Astrocyte (in vitro differentiated cells and primary cell): ENCODE measurements around the gene MAGI1. TPM values are rescaled to one million over a fixed set of nuclear protein-coding genes. Genes with fewer than 3 reads are reported as not detected.

ENCODE experiments used
- DNase-seq: peaks from one replicate; pipeline ENCODE4 v3.0.0-alpha.2; 2010; ENCODE audit warnings: low read depth
- FAIRE-seq: peaks from 2 replicates; lab custom pipeline; 2011; peaks lifted over from hg19 to GRCh38; lab: Jason Lieb, UNC
- H2AFZ ChIP-seq: 2 replicates; pipeline ENCODE4 v1.6.0; 2012; ENCODE audit warnings: low read depth, low read length, inconsistent platforms
- H3K27ac ChIP-seq: 2 replicates; pipeline ENCODE4 v1.5.1; 2011; ENCODE audit warnings: low read depth, low read length, inconsistent platforms
- H3K27me3 ChIP-seq: 2 replicates; pipeline ENCODE4 v1.6.0; 2011; ENCODE audit warnings: low read length, inconsistent platforms; ENCODE audit not compliant: insufficient read depth
- H3K36me3 ChIP-seq: 2 replicates; pipeline ENCODE4 v1.5.1; 2011; ENCODE audit warnings: low read length, inconsistent platforms; ENCODE audit not compliant: insufficient read depth
- H3K4me1 ChIP-seq: 2 replicates; pipeline ENCODE4 v1.5.1; 2011; ENCODE audit warnings: low read length, inconsistent platforms; ENCODE audit not compliant: insufficient read depth
- H3K4me2 ChIP-seq: 2 replicates; pipeline ENCODE4 v1.6.0; 2012; ENCODE audit warnings: low read length, inconsistent platforms
- H3K4me3 ChIP-seq: 2 replicates; pipeline ENCODE4 v1.5.1; 2011; ENCODE audit warnings: low read depth, mild to moderate bottlenecking, low read length, inconsistent platforms; ENCODE audit not compliant: insufficient read depth
- H3K79me2 ChIP-seq: 2 replicates; pipeline ENCODE4 v1.6.0; 2012; ENCODE audit warnings: mild to moderate bottlenecking, low read length, inconsistent platforms; ENCODE audit not compliant: insufficient read depth
- H3K9ac ChIP-seq: 2 replicates; pipeline ENCODE4 v1.6.0; 2012; ENCODE audit warnings: mild to moderate bottlenecking, low read length, inconsistent platforms
- H3K9me3 ChIP-seq: 2 replicates; pipeline ENCODE4 v1.5.1; 2012; ENCODE audit warnings: low read depth, mild to moderate bottlenecking, low read length, inconsistent platforms; ENCODE audit not compliant: insufficient read depth
- H4K20me1 ChIP-seq: 2 replicates; pipeline ENCODE4 v1.6.0; 2012; ENCODE audit warnings: low read length, inconsistent platforms; ENCODE audit not compliant: insufficient read depth
- H3K27ac Mint-ChIP-seq: one replicate; pipeline ENCODE4 v1.8.0; 2021; ENCODE audit warnings: mild to moderate bottlenecking, mixed read lengths; ENCODE audit not compliant: unreplicated experiment
- H3K27me3 Mint-ChIP-seq: one replicate; pipeline ENCODE4 v1.8.0; 2021; ENCODE audit warnings: low read depth, mixed read lengths; ENCODE audit not compliant: unreplicated experiment
- H3K36me3 Mint-ChIP-seq: one replicate; pipeline ENCODE4 v1.8.0; 2021; ENCODE audit warnings: low read depth, mixed read lengths; ENCODE audit not compliant: unreplicated experiment
- H3K4me1 Mint-ChIP-seq: one replicate; pipeline ENCODE4 v1.8.0; 2021; ENCODE audit warnings: low read depth, mixed read lengths; ENCODE audit not compliant: unreplicated experiment
- H3K4me3 Mint-ChIP-seq: one replicate; pipeline ENCODE4 v1.8.0; 2021; ENCODE audit warnings: mild to moderate bottlenecking, moderate library complexity, mixed read lengths; ENCODE audit not compliant: unreplicated experiment
- H3K9me3 Mint-ChIP-seq: one replicate; pipeline ENCODE4 v1.8.0; 2021; ENCODE audit warnings: mild to moderate bottlenecking, mixed read lengths; ENCODE audit not compliant: unreplicated experiment
- CTCF ChIP-seq: IDR thresholded peaks from 2 replicates; pipeline ENCODE4 v1.5.1; 2011; ENCODE audit warnings: low read depth, mild to moderate bottlenecking, inconsistent platforms, low read length, moderate library complexity; ENCODE audit not compliant: insufficient read depth
- EZH2 ChIP-seq: IDR thresholded peaks from 2 replicates; pipeline ENCODE4 v1.6.1; 2012; ENCODE audit warnings: mild to moderate bottlenecking, low read length, inconsistent platforms; ENCODE audit not compliant: insufficient read depth
- total RNA-seq: library from RNA; stranded (reverse); gene quantifications from 2 replicates; pipeline ENCODE4 v1.2.1, GENCODE V29; 2021

Gene MAGI1
- total RNA-seq, 1 donor from 2014 or later: 31.8 TPM

GRCh38 chr3:65603631-65604030 is 435.1 kb downstream of the MAGI1 start:
- no peak overlapping the region for H3K4me3 ChIP-seq
- Mint-ChIP-seq H3K27me3 (no peaks in the 10 kb centered on the region), H3K9me3 (no peaks in the 10 kb centered on the region), H3K4me3 (no peak overlapping the region), H3K27ac (no peak overlapping the region), H3K36me3 (no peaks in the 10 kb centered on the region), H3K4me1 (peaks cover 7% of the 10 kb centered on the region)
- no peaks in the 10 kb centered on the region for H3K79me2 ChIP-seq
- no peaks in the 10 kb centered on the region for H3K9me3 ChIP-seq
- H4K20me1 ChIP-seq: peaks cover 18% of the 10 kb centered on the region
- H3K36me3 ChIP-seq: no peaks in the 10 kb centered on the region
- H3K27me3 ChIP-seq: no peaks in the 10 kb centered on the region
- H3K27ac ChIP-seq: no peak overlapping the region
- DNase-seq: no peak
- no peaks in the 10 kb centered on the region for H3K4me1 ChIP-seq
- no peak overlapping the region for H3K9ac ChIP-seq
- FAIRE-seq: no peak
- no peak overlapping the region for H2AFZ ChIP-seq
- H3K4me2 ChIP-seq: no peak overlapping the region
- TF ChIP-seq EZH2 (no peak), CTCF (no peak)

- Histone ChIP-seq H3K27ac (no peak overlapping the region), H3K9ac (no peak overlapping the region), H3K27me3 (no peaks in the 10 kb centered on the region), H3K4me2 (no peak overlapping the region), H3K36me3 (no peaks in the 10 kb centered on the region), H2AFZ (no peak overlapping the region), H3K4me1 (peaks cover 8% of the 10 kb centered on the region), H3K79me2 (no peaks in the 10 kb centered on the region), H3K4me3 (no peak overlapping the region), H3K9me3 (no peaks in the 10 kb centered on the region), H4K20me1 (peaks cover 12% of the 10 kb centered on the region)
- no peak for DNase-seq
- H3K4me3 Mint-ChIP-seq: no peak overlapping the region
- peaks cover 17% of the 10 kb centered on the region for H3K4me1 Mint-ChIP-seq
- no peaks in the 10 kb centered on the region for H3K27me3 Mint-ChIP-seq
- FAIRE-seq: no peak
- H3K36me3 Mint-ChIP-seq: no peaks in the 10 kb centered on the region
- TF ChIP-seq EZH2 (no peak), CTCF (no peak)
- no peaks in the 10 kb centered on the region for H3K9me3 Mint-ChIP-seq
- H3K27ac Mint-ChIP-seq: no peak overlapping the region
These were observed 437.8 kb downstream of the MAGI1 start for GRCh38 chr3:65600888-65601287.

GRCh38 chr3:65597952-65598413 is 440.7 kb downstream of the MAGI1 start:
- DNase-seq (no peak), FAIRE-seq (no peak)
- Histone ChIP-seq H4K20me1 (peaks cover 10% of the 10 kb centered on the region), H3K27me3 (no peaks in the 10 kb centered on the region), H3K9ac (peak overlapping the region; percentile 75), H3K4me2 (peak overlapping the region; percentile 90), H3K9me3 (no peaks in the 10 kb centered on the region), H3K79me2 (no peaks in the 10 kb centered on the region), H3K4me1 (peaks cover 8% of the 10 kb centered on the region), H2AFZ (no peak overlapping the region), H3K27ac (no peak overlapping the region), H3K4me3 (peak overlapping the region; percentile 57), H3K36me3 (no peaks in the 10 kb centered on the region)
- no peaks in the 10 kb centered on the region for H3K36me3 Mint-ChIP-seq
- H3K9me3 Mint-ChIP-seq: no peaks in the 10 kb centered on the region
- peaks cover 26% of the 10 kb centered on the region for H3K4me1 Mint-ChIP-seq
- TF ChIP-seq EZH2: no peak
- no peak for TF ChIP-seq CTCF
- peak overlapping the region; percentile 66 for H3K4me3 Mint-ChIP-seq
- no peak overlapping the region for H3K27ac Mint-ChIP-seq
- no peaks in the 10 kb centered on the region for H3K27me3 Mint-ChIP-seq
